H1 (cell line): ENCODE measurements around the gene NDC80. TPM values are rescaled to one million over a fixed set of nuclear protein-coding genes. Genes with fewer than 3 reads are reported as not detected.

ENCODE experiments used
- CTCF ChIA-PET: fragments of 300-600 bp; sonication (Branson Sonifier 250); formaldehyde crosslinking; loops from one replicate; lab custom pipeline; 2021; ENCODE audit not compliant: partially characterized antibody; lab: Charles Lee
- POLR2A ChIA-PET: fragments of 300-600 bp; sonication (Branson Sonifier 250); formaldehyde crosslinking; loops from one replicate; lab custom pipeline; 2021; ENCODE audit warnings: inconsistent platforms; ENCODE audit not compliant: partially characterized antibody; lab: Charles Lee
- DNase-seq, 2 experiments: peaks; one replicate each; pipeline versions ENCODE4 v3.0.0 to v3.0.0-alpha.2; 2010 to 2022; ENCODE audit warnings: low spot score in 2 of 2, low read depth in 1 of 2, mixed read lengths in 1 of 2
- FAIRE-seq: peaks from 2 replicates; lab custom pipeline; 2011; peaks lifted over from hg19 to GRCh38; lab: Jason Lieb, UNC
- H2AFZ ChIP-seq: 2 replicates; pipeline ENCODE4 v1.8.1; 2012; ENCODE audit warnings: low read length, inconsistent platforms
- H2AK5ac ChIP-seq: 2 replicates; pipeline ENCODE4 v1.6.1; 2013; ENCODE audit warnings: low read depth, low read length
- H2BK120ac ChIP-seq: replicated peaks from 2 replicates; pipeline ENCODE3; 2013; ENCODE audit warnings: low read depth, low read length, inconsistent platforms
- H2BK12ac ChIP-seq: 2 replicates; pipeline ENCODE4 v1.6.1; 2013; ENCODE audit warnings: low read depth, low read length
- H2BK15ac ChIP-seq: 2 replicates; pipeline ENCODE4 v1.6.1; 2013; ENCODE audit warnings: low read length
- H2BK20ac ChIP-seq: 2 replicates; pipeline ENCODE4 v1.6.1; 2013; ENCODE audit warnings: low read length
- H2BK5ac ChIP-seq: 2 replicates; pipeline ENCODE4 v1.6.1; 2013; ENCODE audit warnings: low read depth, low read length
- H3K14ac ChIP-seq: 2 replicates; pipeline ENCODE4 v1.6.1; 2013; ENCODE audit warnings: inconsistent platforms; ENCODE audit not compliant: insufficient read length
- H3K18ac ChIP-seq: 2 replicates; pipeline ENCODE4 v1.6.1; 2013; ENCODE audit warnings: low read length; ENCODE audit errors: extremely low read depth
- H3K23ac ChIP-seq: 2 replicates; pipeline ENCODE4 v1.6.1; 2013; ENCODE audit warnings: inconsistent platforms; ENCODE audit not compliant: insufficient read length
- H3K23me2 ChIP-seq: 2 replicates; pipeline ENCODE4 v1.6.1; 2013; ENCODE audit warnings: low read depth, low read length
- H3K27ac ChIP-seq: 2 replicates; pipeline ENCODE4 v1.6.1; 2011; ENCODE audit warnings: low read depth, low read length, inconsistent platforms
- H3K27me3 ChIP-seq, 4 experiments: replicated peaks in 1 of 4; 1 replicate in 1 of 4; 2 replicates in 3 of 4; pipeline versions ENCODE4 v1.6.1 to v1.8.1; 2011 to 2013; ENCODE audit warnings: low read length in 3 of 4, mild to moderate bottlenecking in 3 of 4, inconsistent platforms in 2 of 4, mixed read lengths in 2 of 4, moderate library complexity in 1 of 4; ENCODE audit not compliant: control insufficient read depth in 3 of 4, insufficient read depth in 3 of 4; ENCODE audit errors: extremely low read depth in 1 of 4
- H3K36me3 ChIP-seq, 4 experiments: 2 replicates each; pipeline versions ENCODE4 v1.6.1 to v1.8.1; 2011 to 2013; ENCODE audit warnings: mild to moderate bottlenecking in 4 of 4, low read length in 3 of 4, moderate library complexity in 2 of 4, control low read depth in 1 of 4, inconsistent platforms in 1 of 4; ENCODE audit not compliant: insufficient read depth in 4 of 4, control insufficient read depth in 2 of 4
- H3K4ac ChIP-seq: replicated peaks from 2 replicates; pipeline ENCODE3; 2013; ENCODE audit warnings: low read length, low read depth, mixed read lengths, inconsistent platforms; ENCODE audit not compliant: insufficient read length
- H3K4me1 ChIP-seq, 4 experiments: replicated peaks in 1 of 4; 1 replicate in 1 of 4; 2 replicates in 3 of 4; pipeline versions ENCODE4 v1.6.1 to v1.8.1; 2011 to 2013; ENCODE audit warnings: low read length in 3 of 4, inconsistent platforms in 2 of 4, mixed read lengths in 1 of 4; ENCODE audit not compliant: insufficient read depth in 4 of 4, control insufficient read depth in 3 of 4
- H3K4me2 ChIP-seq, 2 experiments: 2 replicates each; pipeline versions ENCODE4 v1.6.1 to v1.8.1; 2011 to 2013; ENCODE audit warnings: low read depth in 2 of 2, low read length in 2 of 2, control low read depth in 1 of 2, inconsistent platforms in 1 of 2, mild to moderate bottlenecking in 1 of 2; ENCODE audit not compliant: insufficient read depth in 1 of 2
- H3K4me3 ChIP-seq, 4 experiments: fragments of 200-600, 300-600 bp in 1 of 4; sonication (generic), shearing (Covaris generic), sonication (Bioruptor Twin) in 1 of 4; 2 replicates each; pipeline versions ENCODE4 v1.5.1 to v1.8.1; 2011 to 2016; ENCODE audit warnings: low read length in 4 of 4, low read depth in 3 of 4, control low read depth in 2 of 4, inconsistent platforms in 2 of 4, mild to moderate bottlenecking in 2 of 4, mixed read lengths in 1 of 4, moderate library complexity in 1 of 4; ENCODE audit not compliant: insufficient read depth in 2 of 4; ENCODE audit errors: extremely low read depth in 1 of 4
- H3K56ac ChIP-seq: replicated peaks from 2 replicates; pipeline ENCODE3; 2013; ENCODE audit warnings: low read depth, mild to moderate bottlenecking, mixed read lengths, low read length, inconsistent platforms; ENCODE audit not compliant: insufficient read length
- H3K79me1 ChIP-seq: 2 replicates; pipeline ENCODE4 v1.6.1; 2013; ENCODE audit warnings: low read depth, low read length, control low read depth
- H3K79me2 ChIP-seq, 2 experiments: 2 replicates each; pipeline versions ENCODE4 v1.6.1 to v1.8.1; 2012 to 2013; ENCODE audit warnings: low read length in 2 of 2, mild to moderate bottlenecking in 2 of 2, inconsistent platforms in 1 of 2; ENCODE audit not compliant: insufficient read depth in 2 of 2, control insufficient read depth in 1 of 2
- H3K9ac ChIP-seq, 4 experiments: replicated peaks in 1 of 4; 1 replicate in 1 of 4; 2 replicates in 3 of 4; pipeline versions ENCODE4 v1.6.1 to v1.8.1; 2011 to 2013; ENCODE audit warnings: low read depth in 3 of 4, low read length in 3 of 4, control low read depth in 2 of 4, mild to moderate bottlenecking in 2 of 4, moderate library complexity in 2 of 4, inconsistent platforms in 1 of 4; ENCODE audit errors: extremely low read depth in 1 of 4
- H3K9me3 ChIP-seq, 2 experiments: 2 replicates each; pipeline versions ENCODE4 v1.6.1 to v1.8.1; 2012 to 2013; ENCODE audit warnings: mild to moderate bottlenecking in 2 of 2, moderate library complexity in 2 of 2, control low read depth in 1 of 2, inconsistent platforms in 1 of 2, low read depth in 1 of 2, low read length in 1 of 2, mixed read lengths in 1 of 2; ENCODE audit not compliant: insufficient read depth in 2 of 2
- H4K20me1 ChIP-seq, 2 experiments: replicated peaks in 1 of 2; 2 replicates each; pipeline versions ENCODE3 to v1.8.1; 2011 to 2013; ENCODE audit warnings: inconsistent platforms in 2 of 2, low read length in 2 of 2, mild to moderate bottlenecking in 1 of 2; ENCODE audit not compliant: insufficient read depth in 2 of 2, control insufficient read depth in 1 of 2
- H4K5ac ChIP-seq: 2 replicates; pipeline ENCODE4 v1.6.1; 2013; ENCODE audit warnings: low read length, low read depth, mixed read lengths, inconsistent platforms; ENCODE audit not compliant: insufficient read length
- H4K8ac ChIP-seq: 2 replicates; pipeline ENCODE4 v1.8.0; 2013; ENCODE audit warnings: mild to moderate bottlenecking, moderate library complexity, low read length, inconsistent platforms; ENCODE audit not compliant: insufficient read depth; ENCODE audit errors: extremely low read depth
- H4K91ac ChIP-seq: replicated peaks from 2 replicates; pipeline ENCODE3; 2013; ENCODE audit warnings: low read length, mixed read lengths, inconsistent platforms; ENCODE audit not compliant: insufficient read length
- BACH1 ChIP-seq: IDR thresholded peaks from 2 replicates; pipeline ENCODE4 v1.6.1; 2012; ENCODE audit warnings: low read length, improper control_type of control experiment
- BCL11A ChIP-seq, 2 experiments: IDR thresholded peaks; one replicate each; pipeline ENCODE4 v1.6.1; 2011; ENCODE audit warnings: low read depth in 2 of 2, low read length in 2 of 2, mild to moderate bottlenecking in 2 of 2
- CBX8 ChIP-seq: fragments of 300-800, 300-1000 bp; sonication (generic); IDR thresholded peaks from 2 replicates; pipeline ENCODE4 v1.7.1; 2016; ENCODE audit warnings: low read depth, low read length, borderline replicate concordance
- CHD2 ChIP-seq: IDR thresholded peaks from 2 replicates; pipeline ENCODE4 v1.6.1; 2012; ENCODE audit warnings: low read length, improper control_type of control experiment
- CTCF ChIP-seq, 3 experiments: IDR thresholded peaks; 1 replicate in 2 of 3; 2 replicates in 1 of 3; pipeline versions ENCODE4 v1.5.1 to v1.6.1; 2011; ENCODE audit warnings: low read length in 3 of 3, mild to moderate bottlenecking in 3 of 3, inconsistent platforms in 2 of 3, low read depth in 1 of 3, moderate library complexity in 1 of 3; ENCODE audit not compliant: insufficient read depth in 1 of 3; ENCODE audit errors: control extremely low read depth in 1 of 3
- EGR1 ChIP-seq: IDR thresholded peaks from 2 replicates; pipeline ENCODE4 v1.6.1; 2011; ENCODE audit warnings: low read depth, low read length, borderline replicate concordance
- JUN ChIP-seq: IDR thresholded peaks from 2 replicates; pipeline ENCODE4 v1.6.1; 2011; ENCODE audit warnings: low read depth, mild to moderate bottlenecking, improper control_type of control experiment, low read length
- PHF8 ChIP-seq: fragments of 200-600 bp; sonication (generic); conservative IDR thresholded peaks from 2 replicates; pipeline ENCODE4 v1.7.1; 2012; ENCODE audit warnings: low read depth, mild to moderate bottlenecking, inconsistent platforms, low read length, moderate library complexity
- SP2 ChIP-seq: IDR thresholded peaks from 2 replicates; pipeline ENCODE4 v1.6.1; 2012; ENCODE audit warnings: mild to moderate bottlenecking, low read length, inconsistent platforms
- TEAD4 ChIP-seq: IDR thresholded peaks from 2 replicates; pipeline ENCODE4 v1.6.1; 2012; ENCODE audit warnings: low read depth, low read length, inconsistent platforms, mixed read lengths
- WGBS, 2 experiments: shearing (Covaris generic) in 1 of 2; methylation state at CpG; one replicate each; pipeline versions ENCODE4 v1.1.6 to v1.1.7; 2013 to 2015; ENCODE audit warnings: low lambda C conversion rate in 2 of 2, mixed read lengths in 2 of 2, inconsistent platforms in 1 of 2, low coverage in 1 of 2, missing lambda C conversion rate in 1 of 2; ENCODE audit not compliant: insufficient replicate concordance in 2 of 2, insufficient coverage in 1 of 2, insufficient read length in 1 of 2; ENCODE audit errors: extremely low coverage in 1 of 2, missing lambda C conversion rate in 1 of 2; 5-methylcytosine and 5-hydroxymethylcytosine counted together
- polyA plus RNA-seq, 7 experiments: library from polyadenylated mRNA; depleted of rRNA in 3 of 7; stranded (reverse) in 5 of 7; unstranded in 2 of 7; fragments of >200 nt in 5 of 7; fragments of 200-250 nt in 2 of 7; gene quantifications; 1 replicate in 5 of 7; 2 replicates in 1 of 7; 4 replicates in 1 of 7; pipeline versions ENCODE4 v1.2.1 to v1.2.3, GENCODE V29; 2011 to 2013; ENCODE audit warnings: missing spikeins in 2 of 7, mixed read lengths in 2 of 7
- total RNA-seq: library from RNA; stranded (reverse); fragmentation: NEBNext Ultra II Directional; extraction: Animal tissue kit (Norgen Biotek cat#: 25700); gene quantifications from 2 replicates; pipeline ENCODE4 v1.2.1, GENCODE V29; 2021

The NDC80 gene
- total and polyA plus RNA-seq, 2 of the 8 experiments (the other 6 are each of a cell fraction or from before 2014, with no cell fraction given): 11.0 to 45.0 TPM

- H3K36me3 ChIP-seq: peaks cover 0 to 32% (median 11%) of the 10 kb centered on the region in 4 experiments; a peak in 5 of 8 replicates
- FAIRE-seq: peak; percentile 13
- no peaks in the 10 kb centered on the region for H3K9me3 ChIP-seq
- no peak overlapping the region for H3K56ac ChIP-seq
- no peak overlapping the region for H3K27ac ChIP-seq
- no peak overlapping the region for H4K5ac ChIP-seq
- H2BK20ac ChIP-seq: no peak overlapping the region
- H4K20me1 ChIP-seq: no peaks in the 10 kb centered on the region
- no peak overlapping the region for H3K23ac ChIP-seq
- no peak overlapping the region for H3K9ac ChIP-seq
- H4K8ac ChIP-seq: no peak overlapping the region
- H3K4ac ChIP-seq: no peak overlapping the region
- H3K4me1 ChIP-seq: no peaks in the 10 kb centered on the region
- H3K27me3 ChIP-seq: no peaks in the 10 kb centered on the region
- no peak overlapping the region for H2BK5ac ChIP-seq
- H3K79me1 ChIP-seq: no peaks in the 10 kb centered on the region
- H2AK5ac ChIP-seq: no peak overlapping the region
- no peak for TF ChIP-seq CBX8
- no peak for TF ChIP-seq SP2
- no peak for TF ChIP-seq BACH1
- TF ChIP-seq EGR1: no peak
- TF ChIP-seq PHF8: no peak
- TF ChIP-seq CTCF (IDR thresholded peaks at IDR 0.05; ENCODE audit: control extremely low read depth in 1 of 3, insufficient read depth in 1 of 3, low read depth in 1 of 3, low read length in 3 of 3): no peak
- TF ChIP-seq BCL11A (IDR thresholded peaks at IDR 0.05; ENCODE audit: low read depth in 2 of 2, low read length in 2 of 2): no peak
- no peak for TF ChIP-seq CHD2
- TF ChIP-seq TEAD4: no peak
- TF ChIP-seq JUN: no peak
- TF ChIP-seq, all 59 proteins: peak for 0
- Histone ChIP-seq H3K23me2 (no peaks in the 10 kb centered on the region), H2AFZ (no peak overlapping the region), H2BK12ac (no peak overlapping the region), H4K91ac (no peak overlapping the region), H3K4me2 (no peak overlapping the region), H2BK15ac (no peak overlapping the region), H3K18ac (no peak overlapping the region), H3K14ac (no peak overlapping the region), H3K4me3 (no peak overlapping the region), H3K79me2 (no peaks in the 10 kb centered on the region), H2BK120ac (no peak overlapping the region)
- DNase-seq: no peak
- WGBS, 2 experiments: 93% methylated on average over 4 of the region's 4 CpGs; no CpG with 5 or more reads in 1 of the 2 experiments
- ChIA-PET POLR2A (interaction anchor here (0.5 kb wide), 1 partner anchor 13 kb away, joined by 3 read pairs; no protein-coding TSS in a partner anchor), CTCF (no interaction called here)
Observed at GRCh38 chr18:2618009-2618408, 46.7 kb downstream of the NDC80 start.
